Thoracic aorta (tissue), 2 donors: ENCODE data around the gene C4B. TPM values are rescaled to one million over a fixed set of nuclear protein-coding genes. Genes with fewer than 3 reads are reported as not detected.

Experiments
- ATAC-seq: fragments of 150-250 bp; one replicate; pipeline ENCODE4 v1.8.0; 2017; ENCODE audit warnings: low read depth; ENCODE audit not compliant: insufficient number of reproducible peaks, low FRiP score
- DNase-seq: peaks from one replicate; pipeline ENCODE4 v3.0.0-alpha.2; 2020; ENCODE audit warnings: low spot score
- H3K27ac ChIP-seq, 2 donors: fragments of 200-600 bp; sonication (generic); 1 replicate in 1 of 2; 2 replicates in 1 of 2; pipeline ENCODE4 v1.5.1; 2016; ENCODE audit warnings: mild to moderate bottlenecking in 2 of 2, moderate library complexity in 2 of 2
- H3K27me3 ChIP-seq: fragments of 200-600 bp; sonication (generic); replicated peaks from 2 replicates; pipeline ENCODE4 v1.6.0; 2016; ENCODE audit warnings: mild to moderate bottlenecking; ENCODE audit not compliant: insufficient read depth
- H3K36me3 ChIP-seq: fragments of 200-600 bp; sonication (generic); one replicate; pipeline ENCODE4 v1.5.1; 2016
- H3K4me1 ChIP-seq, 2 donors: fragments of 200-600 bp; sonication (generic); 1 replicate in 1 of 2; 2 replicates in 1 of 2; pipeline versions ENCODE4 v1.5.1 to v1.6.0; 2016; ENCODE audit warnings: low read depth in 2 of 2, mild to moderate bottlenecking in 1 of 2; ENCODE audit not compliant: control insufficient read depth in 1 of 2
- H3K4me3 ChIP-seq: fragments of 200-600 bp; sonication (generic); 2 replicates; pipeline ENCODE4 v1.5.1; 2016; ENCODE audit warnings: mild to moderate bottlenecking
- H3K9me3 ChIP-seq: fragments of 200-600 bp; sonication (generic); 2 replicates; pipeline ENCODE4 v1.5.1; 2016
- total RNA-seq, 2 donors: library from RNA; depleted of rRNA; stranded (reverse); fragments of >200 nt; gene quantifications; one replicate each; pipeline versions ENCODE4 v1.1.0 to v1.2.3, GENCODE V29; 2016
- TF ChIP-seq, protein P1 (sequence below): fragments of 200-600 bp; sonication (generic); IDR thresholded peaks from one replicate; pipeline ENCODE4 v1.5.1; 2019; ENCODE audit warnings: antibody characterized with exemption

C4B gene
- total RNA-seq, 2 donors from 2014 or later = 44.3 to 108 TPM

DNA sequence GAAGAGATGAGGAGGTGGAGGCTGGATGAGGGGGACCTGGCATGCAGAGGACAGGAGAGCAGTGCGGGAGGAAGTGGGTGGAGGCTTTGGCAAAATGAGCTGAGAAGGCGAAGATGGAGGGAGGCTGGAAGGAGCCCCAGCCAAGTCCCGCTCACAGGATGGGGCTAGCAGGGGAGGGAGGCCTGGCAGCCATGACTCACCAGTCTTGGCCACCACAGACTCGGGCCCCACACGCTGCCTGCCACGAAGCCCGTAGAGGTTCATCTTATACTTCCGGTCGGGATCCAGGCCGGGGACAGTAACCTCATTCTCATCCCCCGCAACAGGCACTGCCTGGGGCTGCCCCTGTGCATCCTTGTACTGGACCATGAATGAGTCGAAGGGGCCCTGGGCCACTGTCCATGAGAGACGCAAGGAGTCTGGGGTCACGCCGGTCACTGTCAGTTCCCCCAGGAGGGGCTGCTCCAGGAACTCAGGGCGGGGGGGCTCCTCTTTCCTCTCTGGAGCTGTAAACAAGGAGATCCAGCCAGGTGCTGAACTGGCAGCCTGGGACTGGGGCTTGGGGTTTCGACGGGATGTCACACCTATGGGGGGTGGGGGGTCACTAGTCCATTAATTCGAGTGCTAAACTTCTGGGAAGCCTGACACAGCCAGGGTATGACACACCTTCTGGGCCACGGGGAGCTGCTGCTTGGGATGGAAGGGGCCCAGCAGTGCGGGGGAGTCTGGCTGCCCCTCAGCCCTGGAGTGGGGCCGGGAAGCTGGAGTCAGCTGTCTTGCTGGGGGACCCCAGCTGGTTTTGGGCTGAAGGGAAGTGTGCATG, 66.8 kb downstream of the C4B start:
- TF ChIP-seq, protein P1, sequence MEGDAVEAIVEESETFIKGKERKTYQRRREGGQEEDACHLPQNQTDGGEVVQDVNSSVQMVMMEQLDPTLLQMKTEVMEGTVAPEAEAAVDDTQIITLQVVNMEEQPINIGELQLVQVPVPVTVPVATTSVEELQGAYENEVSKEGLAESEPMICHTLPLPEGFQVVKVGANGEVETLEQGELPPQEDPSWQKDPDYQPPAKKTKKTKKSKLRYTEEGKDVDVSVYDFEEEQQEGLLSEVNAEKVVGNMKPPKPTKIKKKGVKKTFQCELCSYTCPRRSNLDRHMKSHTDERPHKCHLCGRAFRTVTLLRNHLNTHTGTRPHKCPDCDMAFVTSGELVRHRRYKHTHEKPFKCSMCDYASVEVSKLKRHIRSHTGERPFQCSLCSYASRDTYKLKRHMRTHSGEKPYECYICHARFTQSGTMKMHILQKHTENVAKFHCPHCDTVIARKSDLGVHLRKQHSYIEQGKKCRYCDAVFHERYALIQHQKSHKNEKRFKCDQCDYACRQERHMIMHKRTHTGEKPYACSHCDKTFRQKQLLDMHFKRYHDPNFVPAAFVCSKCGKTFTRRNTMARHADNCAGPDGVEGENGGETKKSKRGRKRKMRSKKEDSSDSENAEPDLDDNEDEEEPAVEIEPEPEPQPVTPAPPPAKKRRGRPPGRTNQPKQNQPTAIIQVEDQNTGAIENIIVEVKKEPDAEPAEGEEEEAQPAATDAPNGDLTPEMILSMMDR = no peak
- peak; percentile 67 for ATAC-seq

DNA sequence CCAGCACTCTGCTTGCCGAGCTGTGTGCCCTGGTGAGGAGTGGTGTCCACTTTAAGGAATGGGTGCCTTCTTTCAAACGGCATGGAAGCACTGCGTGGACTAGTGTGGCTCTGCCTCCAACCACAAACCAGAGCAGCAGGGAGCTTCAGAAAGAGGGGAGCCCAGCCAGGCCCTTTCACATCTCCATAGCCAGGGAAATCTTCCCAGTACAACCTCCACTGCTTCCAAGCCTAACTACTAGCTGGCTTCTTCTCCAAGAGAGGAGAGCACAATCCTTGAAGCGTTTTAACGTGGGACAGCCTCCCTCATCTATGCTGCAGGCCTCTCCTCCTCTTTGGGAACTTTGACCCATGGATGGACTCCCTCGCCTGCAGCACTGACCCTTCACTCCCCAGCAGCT, 67.9 kb downstream of the C4B start:
- no peak for ATAC-seq
- H3K4me1 ChIP-seq = peaks cover 29 to 45% of the 10 kb centered on the region in 2 donors

More for the DNA sequence above, 66.8 kb downstream of the C4B start:
- Histone ChIP-seq H3K9me3 (no peaks in the 10 kb centered on the region), H3K4me3 (no peak overlapping the region), H3K36me3 (peaks cover 3% of the 10 kb centered on the region), H3K4me1 (peaks cover 24 to 35% of the 10 kb centered on the region in 2 donors), H3K27ac (peak overlapping the region; percentile 75 to 86), H3K27me3 (no peaks in the 10 kb centered on the region)
- DNase-seq = peak; percentile 40

DNA sequence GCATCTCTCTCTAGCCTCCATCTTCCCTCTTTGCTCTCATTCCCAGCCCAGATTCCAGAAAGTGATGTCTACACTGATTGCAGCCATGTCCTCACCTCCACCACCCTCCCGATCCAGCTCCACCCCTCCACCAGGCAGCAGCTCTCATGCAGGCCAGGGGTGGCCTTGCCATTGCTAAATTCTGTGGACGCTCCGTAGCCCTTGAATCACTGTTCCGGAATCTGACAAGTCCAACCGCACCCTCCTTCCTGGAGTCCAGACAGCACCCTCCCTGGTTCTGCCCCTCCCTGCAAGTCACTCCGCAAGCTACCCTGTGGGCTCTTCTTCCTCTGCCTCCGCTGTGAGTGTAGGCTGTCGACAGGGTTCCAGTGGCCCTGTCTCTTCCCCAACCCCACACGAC, 68.3 kb downstream of the C4B start:
- Histone ChIP-seq H3K4me1 (peaks cover 29 to 47% of the 10 kb centered on the region in 2 donors), H3K4me3 (no peak overlapping the region), H3K36me3 (no peaks in the 10 kb centered on the region), H3K27ac (peak overlapping the region; percentile 75 to 86), H3K27me3 (no peaks in the 10 kb centered on the region), H3K9me3 (no peaks in the 10 kb centered on the region)
- DNase-seq (no peak), ATAC-seq (no peak)
- TF ChIP-seq, protein P1 = no peak

More for the DNA sequence above, 67.9 kb downstream of the C4B start:
- TF ChIP-seq, protein P1 = no peak
- Histone ChIP-seq H3K27me3 (no peaks in the 10 kb centered on the region), H3K27ac (peak overlapping the region; percentile 75 to 86), H3K9me3 (no peaks in the 10 kb centered on the region), H3K4me3 (no peak overlapping the region), H3K36me3 (peaks cover under 1% of the 10 kb centered on the region)
- no peak for DNase-seq

DNA sequence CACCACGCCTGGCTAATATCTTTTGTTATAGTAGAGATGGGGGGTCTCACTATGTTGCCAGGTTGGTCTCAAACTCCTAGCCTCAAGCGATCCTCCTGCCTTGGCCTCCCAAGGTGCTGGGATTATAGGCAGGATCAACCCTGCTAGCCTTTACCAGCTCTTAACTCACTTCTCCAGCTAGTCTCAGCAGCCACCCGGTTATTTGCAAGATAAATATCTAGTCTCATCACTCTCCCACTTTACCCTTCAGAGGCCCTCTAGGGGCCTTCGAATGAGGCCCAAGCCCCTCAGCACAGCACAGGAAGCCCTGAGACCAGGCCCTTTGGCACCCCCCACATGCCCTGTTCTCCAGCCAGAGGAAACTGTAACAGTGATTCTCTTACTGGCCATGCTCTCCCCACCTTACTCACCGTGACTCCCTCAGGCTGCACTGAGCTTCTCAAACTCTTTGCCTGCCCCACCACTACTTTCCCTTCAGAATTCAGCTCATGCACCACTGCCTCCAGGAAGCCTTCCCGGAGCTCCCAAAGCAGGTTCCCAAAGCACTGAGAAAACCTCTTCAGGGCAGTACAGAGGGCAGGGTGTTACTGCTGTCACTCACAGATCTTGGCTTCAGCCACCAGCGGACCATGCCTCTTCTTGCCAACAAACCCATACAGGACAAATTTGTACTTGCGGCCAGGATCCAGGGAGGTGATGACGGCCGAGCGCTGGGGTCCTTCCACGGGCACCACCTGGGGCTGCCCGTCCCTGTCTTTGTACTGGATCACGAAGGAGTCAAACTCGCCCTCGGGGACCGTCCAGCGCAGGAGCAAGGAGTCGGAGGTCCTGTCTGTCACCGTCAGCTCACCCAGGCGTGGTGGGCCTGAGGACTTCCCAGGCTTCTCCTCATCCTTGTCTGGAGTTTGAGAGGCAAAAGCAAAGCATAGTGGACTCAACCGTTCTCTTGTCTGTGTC, 69.5 kb downstream of the C4B start:
- no peak for ATAC-seq
- Histone ChIP-seq H3K9me3 (no peaks in the 10 kb centered on the region), H3K27me3 (no peaks in the 10 kb centered on the region), H3K4me1 (peaks cover 29 to 49% of the 10 kb centered on the region in 2 donors), H3K4me3 (no peak overlapping the region), H3K27ac (peak overlapping the region in 1 of 2 donors; percentile 75), H3K36me3 (no peaks in the 10 kb centered on the region)
- TF ChIP-seq, protein P1 = no peak
- no peak for DNase-seq

DNA sequence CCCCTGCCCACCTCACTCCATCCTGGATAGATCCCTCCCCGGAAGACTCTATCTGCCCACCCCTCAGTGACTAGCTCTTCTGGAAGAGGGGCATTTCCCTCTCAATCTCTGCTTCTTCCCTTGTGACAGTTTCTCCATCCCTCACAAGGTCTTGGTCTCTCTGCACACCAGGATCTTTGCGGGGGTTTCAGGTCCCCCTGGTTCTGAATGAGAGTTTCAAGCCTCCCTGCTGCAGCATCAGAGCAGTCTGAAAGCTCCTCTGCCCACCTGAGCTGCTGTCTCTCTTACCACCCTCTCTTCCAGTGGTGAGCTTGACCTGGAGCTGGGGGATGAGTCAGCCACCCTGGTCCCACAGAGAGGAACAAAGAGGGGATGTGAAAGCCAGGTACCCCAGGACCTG, 70.2 kb downstream of the C4B start:
- Histone ChIP-seq H3K27ac (no peak overlapping the region), H3K27me3 (no peaks in the 10 kb centered on the region), H3K4me1 (peaks cover 29 to 49% of the 10 kb centered on the region in 2 donors), H3K9me3 (no peaks in the 10 kb centered on the region), H3K4me3 (no peak overlapping the region), H3K36me3 (no peaks in the 10 kb centered on the region)
- TF ChIP-seq, protein P1 = no peak
- ATAC-seq (no peak), DNase-seq (no peak)
